ENCODE measurements around the gene NOL9. TPM values are rescaled to one million over a fixed set of nuclear protein-coding genes. Genes with fewer than 3 reads are reported as not detected.

Gene NOL9
- total and polyA plus RNA-seq, 2 donors (not counting 3 experiments of a cell fraction or from before 2014, with no cell fraction given): 14.1 to 42.9 TPM

DNA sequence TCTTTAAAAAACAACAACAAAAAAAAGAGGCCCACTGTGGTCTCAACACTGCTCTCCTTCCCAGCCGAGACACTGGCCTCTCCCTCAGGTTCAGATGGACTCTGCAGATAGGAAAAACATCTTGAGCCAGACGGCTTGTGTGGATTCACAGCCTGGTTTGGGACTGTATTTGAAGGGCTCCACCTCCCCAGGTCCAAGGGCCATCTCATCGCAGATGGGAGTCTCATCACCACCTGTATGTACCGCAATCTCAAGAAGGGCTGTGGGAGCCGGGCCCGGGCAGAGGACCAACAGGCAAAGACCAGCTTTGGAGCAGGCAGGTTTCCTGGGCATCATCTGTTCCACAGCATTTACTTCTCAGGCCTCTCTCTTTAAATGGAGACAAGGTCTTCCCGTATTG, 35.7 kb upstream of the NOL9 start:
- Histone ChIP-seq H3K9me3 (replicated peaks; ENCODE audit: control insufficient read depth, insufficient read depth, low read length) (no peaks in the 10 kb centered on the region), H4K20me1 (replicated peaks; ENCODE audit: control insufficient read depth, extremely low read depth, insufficient read depth, low read length) (no peaks in the 10 kb centered on the region), H3K9ac (replicated peaks; ENCODE audit: extremely low read depth, insufficient read depth, low read length) (no peak overlapping the region), H2AFZ (ENCODE audit: low read depth, low read length) (no peak overlapping the region), H3K79me2 (ENCODE audit: control insufficient read depth, insufficient read depth, low read length) (no peaks in the 10 kb centered on the region), H3K4me2 (ENCODE audit: insufficient read depth, low read length) (no peak overlapping the region), H3K9me1 (replicated peaks; ENCODE audit: control insufficient read depth, extremely low read depth, insufficient read depth, low read length) (no peaks in the 10 kb centered on the region), H3K27me3 (ENCODE audit: control insufficient read depth in 2 of 2, insufficient read depth in 2 of 2, low read length in 2 of 2) (no peaks in the 10 kb centered on the region), H3K4me3 (replicated peaks in 1 of 3; ENCODE audit: insufficient read depth in 1 of 3, low read depth in 1 of 3, low read length in 3 of 3) (no peak overlapping the region), H3K27ac (ENCODE audit: insufficient read depth, low read depth, low read length) (no peak overlapping the region), H3K4me1 (ENCODE audit: control insufficient read depth, extremely low read depth, insufficient read depth, low read length) (no peaks in the 10 kb centered on the region), H3K36me3 (ENCODE audit: control insufficient read depth in 2 of 2, extremely low read depth in 1 of 2, insufficient read depth in 2 of 2, low read length in 2 of 2) (peaks cover 2 to 35% of the 10 kb centered on the region in 2 experiments)
- dilution Hi-C loops (cut with MboI; ENCODE audit: extremely low pct_ligation_motif_present, low sequenced_read_pairs): no loop called here
- ChIA-PET POLR2A (interaction anchor here (0.6 to 1.2 kb wide), 2 partner anchors 10 to 42 kb away, joined by 4 to 5 read pairs; no protein-coding TSS in a partner anchor), CTCF (interaction anchor here (0.7 kb wide), 1 partner anchor 18 kb away, joined by 3 read pairs; no protein-coding TSS in a partner anchor)
- FAIRE-seq (no peak), DNase-seq (ENCODE audit: low read depth, low spot score) (no peak)
- no TSS peak for BruUV-seq (replicated peaks)
- TF ChIP-seq, protein P1, sequence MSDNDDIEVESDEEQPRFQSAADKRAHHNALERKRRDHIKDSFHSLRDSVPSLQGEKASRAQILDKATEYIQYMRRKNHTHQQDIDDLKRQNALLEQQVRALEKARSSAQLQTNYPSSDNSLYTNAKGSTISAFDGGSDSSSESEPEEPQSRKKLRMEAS (IDR thresholded peaks at IDR 0.05; ENCODE audit: insufficient read depth, insufficient read length): no peak
- TF ChIP-seq POLR2AphosphoS5 (IDR thresholded peaks at IDR 0.05; ENCODE audit: insufficient read depth, low read depth, low read length): peak; percentile 20
- intact Hi-C loops (cut with micrococcal nuclease): no loop called here

DNA sequence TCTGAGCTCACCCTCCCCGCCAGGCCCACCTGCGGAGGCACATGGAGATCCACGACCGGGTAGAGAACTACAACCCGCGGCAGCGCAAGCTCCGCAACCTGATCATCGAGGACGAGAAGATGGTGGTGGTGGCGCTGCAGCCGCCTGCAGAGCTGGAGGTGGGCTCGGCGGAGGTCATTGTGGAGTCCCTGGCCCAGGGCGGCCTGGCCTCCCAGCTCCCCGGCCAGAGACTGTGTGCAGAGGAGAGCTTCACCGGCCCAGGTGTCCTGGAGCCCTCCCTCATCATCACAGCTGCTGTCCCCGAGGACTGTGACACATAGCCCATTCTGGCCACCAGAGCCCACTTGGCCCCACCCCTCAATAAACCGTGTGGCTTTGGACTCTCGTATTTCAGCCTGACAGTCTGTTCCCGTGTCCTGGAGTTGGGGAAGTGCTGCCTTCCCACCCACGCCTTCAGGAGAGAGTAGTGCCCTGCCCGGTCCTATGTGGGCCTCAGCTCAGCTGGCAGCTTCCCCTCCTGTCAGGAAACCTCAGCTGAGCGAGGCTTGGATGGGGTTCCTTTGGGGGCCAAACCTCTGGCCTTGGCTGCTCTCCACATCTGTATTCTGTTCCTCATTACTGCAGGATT, 34.7 kb upstream of the NOL9 start:
- CTCF ChIA-PET: interaction anchor here (0.5 to 0.7 kb wide), 2 partner anchors 19 to 245 kb away, joined by 3 read pairs; no protein-coding TSS in a partner anchor
- Histone ChIP-seq H3K79me2 (ENCODE audit: control insufficient read depth, insufficient read depth, low read length) (no peaks in the 10 kb centered on the region), H3K4me1 (ENCODE audit: control insufficient read depth, extremely low read depth, insufficient read depth, low read length) (no peaks in the 10 kb centered on the region), H4K20me1 (replicated peaks; ENCODE audit: control insufficient read depth, extremely low read depth, insufficient read depth, low read length) (no peaks in the 10 kb centered on the region), H3K9ac (replicated peaks; ENCODE audit: extremely low read depth, insufficient read depth, low read length) (no peak overlapping the region), H3K4me2 (ENCODE audit: insufficient read depth, low read length) (no peak overlapping the region), H3K27ac (ENCODE audit: insufficient read depth, low read depth, low read length) (no peak overlapping the region), H3K27me3 (ENCODE audit: control insufficient read depth in 2 of 2, insufficient read depth in 2 of 2, low read length in 2 of 2) (no peaks in the 10 kb centered on the region), H3K9me1 (replicated peaks; ENCODE audit: control insufficient read depth, extremely low read depth, insufficient read depth, low read length) (no peaks in the 10 kb centered on the region), H3K9me3 (replicated peaks; ENCODE audit: control insufficient read depth, insufficient read depth, low read length) (no peaks in the 10 kb centered on the region), H3K36me3 (ENCODE audit: control insufficient read depth in 2 of 2, extremely low read depth in 1 of 2, insufficient read depth in 2 of 2, low read length in 2 of 2) (peaks cover 0 to 30% of the 10 kb centered on the region in 2 experiments), H2AFZ (ENCODE audit: low read depth, low read length) (no peak overlapping the region), H3K4me3 (replicated peaks in 1 of 3; ENCODE audit: insufficient read depth in 1 of 3, low read depth in 1 of 3, low read length in 3 of 3) (no peak overlapping the region)
- POLR2A ChIA-PET: interaction anchor here (1.2 to 1.5 kb wide), 2 partner anchors 11 to 13 kb away, joined by 3 to 4 read pairs; partner anchors contain the start of gene KLHL21
- FAIRE-seq (no peak), DNase-seq (ENCODE audit: low read depth, low spot score) (no peak)
- dilution Hi-C loops (cut with MboI; ENCODE audit: extremely low pct_ligation_motif_present, low sequenced_read_pairs) (no loop called here), intact Hi-C loops (cut with micrococcal nuclease) (no loop called here)
- no peak for TF ChIP-seq JUN (IDR thresholded peaks at IDR 0.05; ENCODE audit: borderline replicate concordance, insufficient read depth, insufficient read length, low read depth)
- TF ChIP-seq FOS (IDR thresholded peaks at IDR 0.05; ENCODE audit: borderline replicate concordance, insufficient read depth, low read length): no peak
- TF ChIP-seq, protein P2, sequence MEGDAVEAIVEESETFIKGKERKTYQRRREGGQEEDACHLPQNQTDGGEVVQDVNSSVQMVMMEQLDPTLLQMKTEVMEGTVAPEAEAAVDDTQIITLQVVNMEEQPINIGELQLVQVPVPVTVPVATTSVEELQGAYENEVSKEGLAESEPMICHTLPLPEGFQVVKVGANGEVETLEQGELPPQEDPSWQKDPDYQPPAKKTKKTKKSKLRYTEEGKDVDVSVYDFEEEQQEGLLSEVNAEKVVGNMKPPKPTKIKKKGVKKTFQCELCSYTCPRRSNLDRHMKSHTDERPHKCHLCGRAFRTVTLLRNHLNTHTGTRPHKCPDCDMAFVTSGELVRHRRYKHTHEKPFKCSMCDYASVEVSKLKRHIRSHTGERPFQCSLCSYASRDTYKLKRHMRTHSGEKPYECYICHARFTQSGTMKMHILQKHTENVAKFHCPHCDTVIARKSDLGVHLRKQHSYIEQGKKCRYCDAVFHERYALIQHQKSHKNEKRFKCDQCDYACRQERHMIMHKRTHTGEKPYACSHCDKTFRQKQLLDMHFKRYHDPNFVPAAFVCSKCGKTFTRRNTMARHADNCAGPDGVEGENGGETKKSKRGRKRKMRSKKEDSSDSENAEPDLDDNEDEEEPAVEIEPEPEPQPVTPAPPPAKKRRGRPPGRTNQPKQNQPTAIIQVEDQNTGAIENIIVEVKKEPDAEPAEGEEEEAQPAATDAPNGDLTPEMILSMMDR (IDR thresholded peaks at IDR 0.05; ENCODE audit: extremely low read depth in 1 of 2, insufficient read depth in 1 of 2, low read depth in 1 of 2, low read length in 2 of 2): no peak
- TF ChIP-seq MYC (IDR thresholded peaks at IDR 0.05; ENCODE audit: low read depth, low read length): no peak
- no peak for TF ChIP-seq EZH2 (IDR thresholded peaks at IDR 0.05; ENCODE audit: borderline replicate concordance, low read depth, low read length, severe bottlenecking)
- TF ChIP-seq GATA2 (IDR thresholded peaks at IDR 0.05; ENCODE audit: insufficient read depth, insufficient read length, low read depth, low read length): no peak
- BruUV-seq (replicated peaks): no TSS peak

Data from endothelial cell of umbilical vein (primary cell).